GM23338 (cell line): ENCODE data around the gene DYRK4. TPM values are rescaled to one million over a fixed set of nuclear protein-coding genes. Genes with fewer than 3 reads are reported as not detected.

Source experiments
- ATAC-seq: fragments of 200-7000 bp; cut with Tn5 transposase; 3 replicates; pipeline ENCODE4 v1.9.1; 2020
- DNase-seq: peaks from one replicate; pipeline ENCODE4 v3.0.0-alpha.2; 2015; ENCODE audit warnings: low spot score
- H2AFZ ChIP-seq: fragments of 200-600 bp; sonication (generic); 2 replicates; pipeline ENCODE4 v1.8.0; 2016; ENCODE audit warnings: antibody characterized with exemption, mild to moderate bottlenecking, moderate library complexity
- H3F3A ChIP-seq: fragments of 200-600 bp; sonication (generic); replicated peaks from 2 replicates; pipeline ENCODE4 v1.8.0; 2017; ENCODE audit warnings: antibody characterized with exemption, mixed run types, low read depth
- H3K27ac ChIP-seq: fragments of 200-600 bp; sonication (generic); 2 replicates; pipeline ENCODE4 v1.6.1; 2016; ENCODE audit warnings: low read depth
- H3K27me3 ChIP-seq: fragments of 200-600 bp; sonication (generic); 2 replicates; pipeline ENCODE4 v1.8.0; 2016; ENCODE audit warnings: mild to moderate bottlenecking, mixed run types, moderate library complexity; ENCODE audit not compliant: insufficient read depth
- H3K36me3 ChIP-seq: fragments of 200-600 bp; sonication (generic); 2 replicates; pipeline ENCODE4 v1.8.0; 2016; ENCODE audit warnings: mild to moderate bottlenecking; ENCODE audit not compliant: insufficient read depth
- H3K4me1 ChIP-seq: fragments of 200-600 bp; sonication (generic); 2 replicates; pipeline ENCODE4 v1.8.0; 2016; ENCODE audit warnings: mild to moderate bottlenecking, moderate library complexity; ENCODE audit not compliant: insufficient read depth
- H3K4me2 ChIP-seq: fragments of 200-600 bp; sonication (generic); 2 replicates; pipeline ENCODE4 v1.7.1; 2017; ENCODE audit warnings: mixed run types
- H3K4me3 ChIP-seq: fragments of 200-600 bp; sonication (generic); 2 replicates; pipeline ENCODE4 v1.6.1; 2016; ENCODE audit warnings: mixed run types
- H3K79me2 ChIP-seq: fragments of 200-600 bp; sonication (generic); replicated peaks from 2 replicates; pipeline ENCODE4 v1.8.0; 2017; ENCODE audit warnings: mild to moderate bottlenecking; ENCODE audit not compliant: insufficient read depth
- H3K9me2 ChIP-seq: fragments of 200-600 bp; sonication (generic); 2 replicates; pipeline ENCODE4 v1.8.0; 2017; ENCODE audit not compliant: insufficient read depth
- H4K20me1 ChIP-seq: fragments of 200-600 bp; sonication (generic); replicated peaks from 2 replicates; pipeline ENCODE4 v1.8.0; 2017; ENCODE audit warnings: mild to moderate bottlenecking; ENCODE audit not compliant: insufficient read depth
- H3K27ac Mint-ChIP-seq: 2 replicates; pipeline ENCODE4 v1.8.0; 2020; ENCODE audit warnings: inconsistent platforms, mild to moderate bottlenecking, moderate library complexity, mixed read lengths
- H3K27me3 Mint-ChIP-seq: 3 replicates; pipeline ENCODE4 v1.8.0; 2022; ENCODE audit warnings: low read depth, mild to moderate bottlenecking, moderate library complexity, mixed read lengths, inconsistent platforms; ENCODE audit not compliant: insufficient read depth, poor library complexity
- H3K36me3 Mint-ChIP-seq: 3 replicates; pipeline ENCODE4 v1.8.0; 2021; ENCODE audit warnings: low read depth, mild to moderate bottlenecking, inconsistent platforms, moderate library complexity, mixed read lengths
- H3K4me1 Mint-ChIP-seq: 3 replicates; pipeline ENCODE4 v1.8.0; 2020; ENCODE audit warnings: mild to moderate bottlenecking, inconsistent platforms, mixed read lengths
- H3K4me3 Mint-ChIP-seq: 3 replicates; pipeline ENCODE4 v1.8.0; 2021; ENCODE audit warnings: moderate library complexity, mild to moderate bottlenecking, inconsistent platforms, mixed read lengths
- H3K9me3 Mint-ChIP-seq: 3 replicates; pipeline ENCODE4 v1.8.0; 2020; ENCODE audit warnings: moderate library complexity, mild to moderate bottlenecking, inconsistent platforms, mixed read lengths
- CTCF ChIP-seq, 2 experiments: fragments of 200-600 bp in 1 of 2; sonication (generic) in 1 of 2; conservative IDR thresholded peaks; 2 replicates each; pipeline versions ENCODE4 v1.5.1 to v1.6.1; 2016 to 2017; ENCODE audit warnings: antibody characterized with exemption in 2 of 2, low read depth in 2 of 2, mild to moderate bottlenecking in 2 of 2, moderate library complexity in 1 of 2
- ETS1 ChIP-seq: IDR thresholded peaks from 2 replicates; pipeline ENCODE4 v1.6.1; 2016; ENCODE audit warnings: antibody characterized with exemption
- EZH2 ChIP-seq: fragments of 200-600 bp; sonication (generic); IDR thresholded peaks from one replicate; pipeline ENCODE4 v1.8.0; 2017; ENCODE audit warnings: antibody characterized with exemption, mild to moderate bottlenecking, low read depth; ENCODE audit not compliant: unreplicated experiment
- EZH2phosphoT487 ChIP-seq: fragments of 200-600 bp; sonication (generic); IDR thresholded peaks from one replicate; pipeline ENCODE4 v1.8.1; 2018; ENCODE audit warnings: antibody characterized with exemption; ENCODE audit not compliant: unreplicated experiment
- JUNB ChIP-seq: IDR thresholded peaks from one replicate; pipeline ENCODE4 v1.6.1; 2016; ENCODE audit warnings: antibody characterized with exemption; ENCODE audit not compliant: unreplicated experiment
- NANOG ChIP-seq: IDR thresholded peaks from 2 replicates; pipeline ENCODE4 v1.6.1; 2016; ENCODE audit warnings: antibody characterized with exemption, borderline replicate concordance
- POLR2AphosphoS5 ChIP-seq: IDR thresholded peaks from 2 replicates; pipeline ENCODE4 v1.6.1; 2016; ENCODE audit warnings: antibody characterized with exemption, low read depth
- REST ChIP-seq: IDR thresholded peaks from one replicate; pipeline ENCODE4 v1.6.1; 2018; ENCODE audit warnings: antibody characterized with exemption; ENCODE audit not compliant: unreplicated experiment
- STAT1 ChIP-seq: IDR thresholded peaks from one replicate; pipeline ENCODE4 v1.6.1; 2016; ENCODE audit warnings: antibody characterized with exemption; ENCODE audit not compliant: unreplicated experiment
- ZNF114 ChIP-seq: fragments of 250-450 bp; sonication (Bioruptor Pico); IDR thresholded peaks from 2 replicates; pipeline ENCODE4 v1.5.0; 2020; ENCODE audit warnings: mild to moderate bottlenecking, moderate library complexity
- ZNF331 ChIP-seq: fragments of 250-450 bp; sonication (Bioruptor Pico); IDR thresholded peaks from 2 replicates; pipeline ENCODE4 v1.5.0; 2020; ENCODE audit warnings: low read depth, mild to moderate bottlenecking, moderate library complexity
- ZNF462 ChIP-seq: fragments of 250-450 bp; sonication (Bioruptor Pico); IDR thresholded peaks from 2 replicates; pipeline ENCODE4 v1.5.0; 2020; ENCODE audit warnings: mild to moderate bottlenecking, moderate library complexity
- polyA plus RNA-seq: library from polyadenylated mRNA; unstranded; fragments of >200 nt; fragmentation: Nextera tagmentation; extraction: Ambion mirVana; gene quantifications from 2 replicates; pipeline ENCODE4 v1.2.1, GENCODE V29; 2016
- total RNA-seq: library from RNA; depleted of rRNA; stranded (reverse); fragments of >200 nt; shearing (Covaris generic); gene quantifications from 2 replicates; pipeline ENCODE4 v1.2.3, GENCODE V29; 2014

DYRK4 gene
- total and polyA plus RNA-seq, 2 experiments from 2014 or later = 11.3 to 16.9 TPM

- H3K4me1 Mint-ChIP-seq = peaks cover 5% of the 10 kb centered on the region; the same call in 2 of the 3 replicates
- Histone ChIP-seq H3K27ac (no peak overlapping the region), H3K9me2 (no peaks in the 10 kb centered on the region), H3K4me2 (no peak overlapping the region), H3K4me1 (0 out of 2 replicates have a peak, but pooled peaks cover 3% of the 10 kb centered on the region), H3K36me3 (no peaks in the 10 kb centered on the region), H2AFZ (no peak overlapping the region), H3F3A (no peaks in the 10 kb centered on the region), H3K79me2 (no peaks in the 10 kb centered on the region), H3K4me3 (no peak overlapping the region), H4K20me1 (no peaks in the 10 kb centered on the region), H3K27me3 (no peaks in the 10 kb centered on the region)
- no peak overlapping the region for H3K4me3 Mint-ChIP-seq
- H3K9me3 Mint-ChIP-seq = no peaks in the 10 kb centered on the region
- no peaks in the 10 kb centered on the region for H3K36me3 Mint-ChIP-seq
- DNase-seq (no peak), ATAC-seq (no peak)
- H3K27me3 Mint-ChIP-seq = no peaks in the 10 kb centered on the region
- no peak for TF ChIP-seq CTCF (conservative IDR thresholded peaks at IDR 0.05; ENCODE audit: low read depth in 2 of 2)
- TF ChIP-seq ZNF462 (CRISPR knock-in tag) = no peak
- no peak for TF ChIP-seq ZNF331 (CRISPR knock-in tag)
- TF ChIP-seq JUNB = no peak
- no peak for TF ChIP-seq REST
- no peak for TF ChIP-seq POLR2AphosphoS5
- TF ChIP-seq ETS1 = no peak
- no peak for TF ChIP-seq EZH2
- TF ChIP-seq ZNF114 (CRISPR knock-in tag) = no peak
- no peak for TF ChIP-seq EZH2phosphoT487
- no peak for TF ChIP-seq NANOG
- TF ChIP-seq STAT1 = no peak
- no peak overlapping the region for H3K27ac Mint-ChIP-seq
Observed at GRCh38 chr12:4589941-4590340, 27.9 kb downstream of the DYRK4 start.
